GM20431 (cell line): Measurements from ENCODE around the gene PCNP.
"Not testable (repeated sequence)": the region's sequence is repeated elsewhere in the genome, so short reads cannot be mapped to it uniquely, and the experiment has no call there.

Source experiments
- in situ Hi-C: fragments of 300-500 bp; cut with MseI, MboI; formaldehyde crosslinking; loops from one replicate; pipeline ENCODE4 v1.15.0; 2020; ENCODE audit warnings: low sequenced_read_pairs; ENCODE audit not compliant: unreplicated experiment

Gene PCNP

GRCh38 chr3:101631098-101631796, 57.3 kb downstream of the PCNP start:
- in situ Hi-C loops = no loop called here

- in situ Hi-C loops = not testable (repeated sequence)
These were observed 58.0 kb downstream of the PCNP start for GRCh38 chr3:101631959-101632358.

- in situ Hi-C loops = no loop called here
These were observed 58.6 kb downstream of the PCNP start for GRCh38 chr3:101632586-101632985.

GRCh38 chr3:101633186-101633585, 59.2 kb downstream of the PCNP start:
- in situ Hi-C loops = no loop called here

- in situ Hi-C loops = no loop called here
These were observed 60.7 kb downstream of the PCNP start for GRCh38 chr3:101634591-101635196.

DNA sequence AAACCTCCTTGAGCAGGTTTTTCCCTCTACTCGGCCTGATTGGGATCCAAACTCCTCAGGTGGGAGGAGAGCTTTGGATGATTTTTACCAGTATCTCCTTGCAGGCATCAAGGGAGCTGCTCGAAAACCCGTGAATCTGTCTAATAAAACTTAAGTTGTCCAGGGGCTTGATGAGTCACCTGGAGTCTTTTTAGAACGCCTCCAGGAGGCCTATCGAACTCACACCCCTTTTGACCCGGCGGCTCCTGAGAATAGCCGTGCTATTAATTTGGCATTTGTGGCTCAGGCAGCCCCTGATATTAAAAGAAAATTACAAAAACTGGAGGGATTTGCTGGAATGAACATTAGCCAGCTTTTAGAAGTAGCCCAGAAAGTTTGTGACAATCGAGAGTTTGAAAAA, 61.4 kb downstream of the PCNP start:
- in situ Hi-C loops = no loop called here

DNA sequence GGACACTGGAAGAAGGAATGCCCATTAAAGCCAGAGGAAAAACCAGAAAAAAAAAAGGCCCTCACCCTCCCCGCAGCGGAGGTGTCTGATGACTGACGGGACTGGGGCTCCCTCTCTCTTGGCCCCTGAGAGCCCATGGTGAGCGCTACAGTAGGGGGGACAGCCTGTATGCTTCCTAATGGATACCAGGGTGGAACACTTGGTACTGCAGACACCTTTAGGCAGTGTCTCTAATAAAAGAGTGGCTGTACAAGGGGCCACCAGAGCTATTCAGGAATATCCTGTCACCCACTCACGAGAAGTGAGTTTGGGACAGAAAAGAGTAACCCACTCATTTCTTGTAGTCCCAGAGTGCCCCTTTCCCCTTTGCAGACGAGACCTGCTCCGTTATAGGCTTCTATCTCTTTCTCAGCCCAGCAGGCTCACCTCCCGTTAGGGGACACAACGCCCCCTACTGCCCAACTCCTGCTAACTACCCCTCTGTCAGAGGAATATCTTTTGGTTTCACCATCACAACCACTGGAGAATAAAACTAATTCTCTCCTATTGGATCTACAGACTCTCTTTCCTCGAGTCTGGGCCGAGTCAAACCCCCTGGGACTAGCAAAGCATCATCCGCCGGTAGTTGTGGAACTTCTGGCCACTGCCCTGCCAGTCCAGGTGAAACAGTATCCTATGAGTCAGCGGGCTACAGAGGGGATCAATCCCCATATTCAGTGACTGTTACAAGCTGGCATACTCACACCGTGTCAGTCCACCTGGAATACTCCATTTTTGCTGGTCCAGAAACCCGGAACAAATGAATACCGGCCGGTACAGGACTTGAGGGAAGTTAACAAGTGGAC, 62.2 kb downstream of the PCNP start:
- in situ Hi-C loops = no loop called here

DNA sequence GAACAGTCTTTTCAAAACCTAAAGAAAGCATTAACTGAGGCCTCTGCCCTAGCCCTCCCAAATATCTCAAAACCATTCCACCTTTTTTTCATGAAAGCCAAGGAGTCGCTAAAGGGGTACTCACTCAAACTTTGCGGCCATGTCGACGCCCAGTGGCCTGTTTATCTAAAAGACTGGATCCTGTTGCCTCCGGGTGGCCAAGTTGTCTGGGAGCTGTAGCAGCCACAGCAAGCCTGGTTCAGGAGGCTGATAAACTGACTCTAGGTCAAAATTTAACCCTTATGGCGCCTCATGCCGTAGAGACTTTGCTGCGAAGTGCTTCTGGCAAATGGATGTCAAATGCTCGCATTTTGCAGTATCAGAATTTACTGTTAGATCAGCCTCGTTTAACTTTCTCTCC, 63.5 kb downstream of the PCNP start:
- in situ Hi-C loops = no loop called here

GRCh38 chr3:101638261-101638745, 64.3 kb downstream of the PCNP start:
- in situ Hi-C loops = no loop called here

DNA sequence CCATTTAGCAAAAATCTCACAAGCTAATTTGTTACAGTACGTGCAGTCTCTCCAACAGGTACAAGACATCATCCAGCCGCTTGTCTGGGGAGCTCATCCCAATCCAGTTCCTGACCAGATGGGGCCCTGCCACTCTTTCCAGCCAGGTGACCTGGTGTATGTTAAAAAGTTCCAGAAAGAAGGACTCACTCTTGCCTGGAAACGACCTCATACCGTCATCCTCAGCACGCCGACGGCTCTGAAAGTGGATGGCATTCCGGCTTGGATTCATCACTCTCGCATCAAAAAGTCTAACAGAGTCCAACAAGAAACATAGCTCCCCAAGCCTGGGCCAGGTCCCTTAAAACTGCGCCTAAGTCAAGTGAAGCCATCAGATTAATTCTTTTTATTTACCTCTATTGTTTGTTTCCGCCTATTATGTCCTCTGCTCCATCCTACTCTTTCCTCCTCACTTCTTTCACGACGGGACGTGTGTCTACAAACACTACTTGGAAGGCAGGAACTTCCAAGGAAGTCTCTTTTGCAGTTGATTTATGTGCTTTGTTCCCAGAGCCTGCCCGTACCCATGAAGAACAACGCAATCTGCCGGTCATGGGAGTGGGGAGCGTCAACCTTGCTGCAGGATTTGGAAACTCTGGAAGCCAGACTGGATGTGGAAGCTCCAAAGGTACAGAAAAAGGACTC, 65.4 kb downstream of the PCNP start:
- in situ Hi-C loops = no loop called here

DNA sequence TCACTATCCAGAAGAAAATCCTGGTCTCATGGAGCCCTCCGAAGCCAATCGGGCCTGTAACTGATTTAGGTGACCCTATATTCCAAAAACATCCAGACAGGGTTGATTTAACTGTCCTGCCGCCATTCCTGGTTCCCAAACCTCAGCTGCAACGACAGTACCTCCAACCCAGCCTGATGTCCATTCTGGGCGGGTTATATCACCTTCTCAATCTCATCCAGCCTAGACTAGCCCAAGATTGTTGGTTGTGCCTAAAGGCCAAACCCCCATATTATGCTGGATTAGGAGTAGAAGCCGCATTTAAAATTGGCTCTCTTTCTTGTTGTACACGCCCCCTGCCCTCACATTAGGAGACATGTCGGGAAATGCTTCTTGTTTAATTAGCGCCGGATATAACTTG, 66.3 kb downstream of the PCNP start:
- in situ Hi-C loops = no loop called here

DNA sequence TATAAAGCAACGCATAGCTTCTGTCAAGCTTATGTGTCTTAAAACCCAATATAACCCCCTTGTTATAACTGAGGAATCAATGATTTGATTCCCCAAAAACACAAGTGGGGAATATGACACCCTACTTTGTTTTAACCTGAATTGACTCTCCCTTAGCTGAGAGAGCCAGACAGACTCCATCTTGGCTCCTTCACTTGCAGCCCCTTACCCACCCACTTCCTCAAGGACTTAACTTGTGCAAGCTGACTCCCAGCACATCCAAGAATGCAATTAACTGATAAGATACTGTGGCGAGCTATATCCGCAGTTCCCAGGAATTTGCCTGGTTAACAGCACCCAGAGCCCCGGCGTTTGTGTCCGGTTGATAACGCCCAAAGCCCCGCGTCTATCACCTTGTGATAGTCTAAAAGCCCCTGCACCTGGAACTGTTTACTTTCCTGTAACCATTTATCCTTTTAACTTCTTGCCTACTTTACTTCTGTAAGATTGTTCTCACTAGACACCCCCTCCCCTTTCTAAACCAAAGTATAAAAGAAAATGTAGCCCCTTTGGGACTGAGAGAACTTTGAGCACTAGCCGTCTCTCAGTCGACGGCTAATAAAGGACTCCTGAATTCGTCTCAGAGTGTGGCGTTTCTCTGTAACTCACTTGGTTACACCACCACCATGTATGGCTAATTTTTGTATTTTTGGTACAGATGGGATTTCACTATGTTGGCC, 67.6 kb downstream of the PCNP start:
- in situ Hi-C loops = not testable (repeated sequence)

GRCh38 chr3:101642441-101642840, 68.5 kb downstream of the PCNP start:
- in situ Hi-C loops = no loop called here

GRCh38 chr3:101643009-101643844, 69.2 kb downstream of the PCNP start:
- in situ Hi-C loops = no loop called here
